ENCODE results near the gene RBM47.

- TF ChIP-seq CTCF (IDR thresholded peaks at IDR 0.05) (no peak), POLR2A (IDR thresholded peaks at IDR 0.05) (no peak)
Measured at GRCh38 chr4:40445671-40446070, 184.0 kb downstream of the RBM47 start.
